Measurements from ENCODE around the gene B4GALNT4. TPM values are rescaled to one million over a fixed set of nuclear protein-coding genes. Genes with fewer than 3 reads are reported as not detected.
A peak's percentile ranks its signal among the peaks of the same experiment; 100 is the strongest.
"Not testable (repeated sequence)": the region's sequence is repeated elsewhere in the genome, so short reads cannot be mapped to it uniquely, and the experiment has no call there.

The B4GALNT4 gene
- polyA plus RNA-seq, 6 donors from 2014 or later, result not detected

- not testable (repeated sequence) for H3K4me3 Mint-ChIP-seq; DNase-seq; H3K27me3 Mint-ChIP-seq; H3K36me3 Mint-ChIP-seq; H3K27ac Mint-ChIP-seq; H3K4me1 Mint-ChIP-seq; ATAC-seq (ENCODE audit: low read depth in 2 of 2)
- peaks cover 0 to 16% (median 9%) of the 10 kb centered on the region in 7 donors for H3K9me3 Mint-ChIP-seq
These were observed 20.1 kb downstream of the B4GALNT4 start for GRCh38 chr11:389369-389768.

GRCh38 chr11:390175-390574, 20.9 kb downstream of the B4GALNT4 start:
- Mint-ChIP-seq H3K9me3 (peaks cover 0 to 16% (median 9%) of the 10 kb centered on the region in 7 donors), H3K27me3 (peaks cover 0 to 7% (median 0%) of the 10 kb centered on the region in 3 donors), H3K4me3 (no peak overlapping the region), H3K36me3 (peaks cover 0 to 7% of the 10 kb centered on the region in 2 donors), H3K27ac (no peak overlapping the region), H3K4me1 (no peaks in the 10 kb centered on the region)
- DNase-seq (no peak), ATAC-seq (ENCODE audit: low read depth in 2 of 2) (no peak)

DNA sequence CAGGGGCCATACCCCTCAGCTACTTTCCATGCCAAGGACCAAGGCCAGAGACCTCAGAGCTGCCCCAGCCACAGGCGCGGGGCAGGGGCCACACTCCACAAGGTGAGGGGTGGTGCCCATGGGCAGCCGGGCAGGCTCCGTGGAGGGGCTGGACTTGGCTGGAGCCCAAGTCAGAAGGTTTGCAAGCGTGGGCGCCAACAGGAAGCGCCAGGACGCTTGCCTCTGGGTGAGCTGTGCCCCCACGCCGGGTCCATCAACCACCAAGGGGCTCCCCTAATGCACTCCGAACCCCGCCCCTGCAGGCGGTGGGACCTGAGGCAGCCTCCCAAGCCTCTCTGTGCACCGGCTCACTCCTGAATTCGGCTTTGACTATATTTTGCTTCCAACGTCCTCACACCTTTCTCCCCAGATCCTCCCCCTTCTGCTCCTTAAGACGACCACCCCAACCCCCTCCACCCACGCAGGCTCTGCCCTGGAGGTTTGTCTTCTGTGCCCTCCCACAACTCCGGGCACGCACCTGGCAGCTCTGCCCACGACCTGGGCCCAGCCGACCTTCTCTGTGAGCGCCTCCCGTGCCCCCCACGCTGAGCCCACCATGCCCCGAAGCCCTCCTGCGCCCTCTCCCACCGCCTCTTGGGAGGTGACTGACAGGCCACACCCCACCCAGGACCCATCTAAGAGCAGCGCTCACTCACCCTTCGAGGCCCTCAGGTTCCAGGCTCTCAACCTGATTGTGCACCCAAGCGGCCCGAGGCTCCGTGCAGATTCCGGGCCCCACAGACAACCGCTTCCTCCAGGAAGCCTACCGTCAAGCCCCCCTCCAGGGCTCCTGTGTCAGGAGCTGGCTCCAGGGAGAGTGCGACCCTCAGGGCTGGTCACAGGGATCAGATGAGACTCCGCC, 22.1 kb downstream of the B4GALNT4 start:
- Mint-ChIP-seq H3K4me1 (no peaks in the 10 kb centered on the region), H3K36me3 (peaks cover 0 to 7% of the 10 kb centered on the region in 2 donors)

GRCh38 chr11:392102-392777, 22.9 kb downstream of the B4GALNT4 start:
- peaks cover 0 to 8% (median 2%) of the 10 kb centered on the region in 7 donors for H3K9me3 Mint-ChIP-seq
- DNase-seq, result no peak
- H3K27ac Mint-ChIP-seq, result no peak overlapping the region
- no peak for ATAC-seq (ENCODE audit: low read depth in 2 of 2)
- H3K36me3 Mint-ChIP-seq, result peaks cover 0 to 1% of the 10 kb centered on the region in 2 donors
- H3K4me1 Mint-ChIP-seq, result peaks cover 0 to under 1% (median 0%) of the 10 kb centered on the region in 3 donors
- H3K4me3 Mint-ChIP-seq, result no peak overlapping the region
- peaks cover 0 to 7% (median 0%) of the 10 kb centered on the region in 3 donors for H3K27me3 Mint-ChIP-seq

More for the DNA sequence above, 22.1 kb downstream of the B4GALNT4 start:
- H3K27ac Mint-ChIP-seq, result no peak overlapping the region
- ATAC-seq (ENCODE audit: low read depth in 2 of 2) (no peak), DNase-seq (no peak)
- H3K27me3 Mint-ChIP-seq, result peaks cover 0 to 7% (median 0%) of the 10 kb centered on the region in 3 donors
- peaks cover 0 to 16% (median 9%) of the 10 kb centered on the region in 7 donors for H3K9me3 Mint-ChIP-seq
- no peak overlapping the region for H3K4me3 Mint-ChIP-seq

GRCh38 chr11:393219-394033, 24.1 kb downstream of the B4GALNT4 start:
- H3K9me3 Mint-ChIP-seq, result peaks cover 0 to 4% (median 0%) of the 10 kb centered on the region in 7 donors
- H3K27me3 Mint-ChIP-seq, result no peaks in the 10 kb centered on the region
- no peak overlapping the region for H3K4me3 Mint-ChIP-seq
- no peak overlapping the region for H3K27ac Mint-ChIP-seq
- H3K4me1 Mint-ChIP-seq, result peaks cover 0 to 6% (median 4%) of the 10 kb centered on the region in 3 donors
- DNase-seq (no peak), ATAC-seq (ENCODE audit: low read depth in 2 of 2) (no peak)
- no peaks in the 10 kb centered on the region for H3K36me3 Mint-ChIP-seq

- no peak within 1 kb of the TSS for H3K4me3 Mint-ChIP-seq
- peaks cover 0 to 4% (median 0%) of the 10 kb centered on the region in 7 donors for H3K9me3 Mint-ChIP-seq
- peak within 1 kb of the TSS in 1 of 6 donors; percentile 85 for H3K27ac Mint-ChIP-seq
- peaks cover 0 to 9% (median 8%) of the 10 kb centered on the region in 3 donors for H3K4me1 Mint-ChIP-seq
- ATAC-seq (ENCODE audit: low read depth in 2 of 2) (no peak), DNase-seq (no peak)
- H3K27me3 Mint-ChIP-seq, result peaks cover 0 to 5% (median 4%) of the 10 kb centered on the region in 3 donors
- H3K36me3 Mint-ChIP-seq, result no peaks in the 10 kb centered on the region
These were observed 24.9 kb downstream of the B4GALNT4 start, which contains the start of gene PKP3 for GRCh38 chr11:394034-394857. Gene PKP3 (plus strand): TSS chr11:394209. CDS start chr11:394293, 84 bp downstream.

DNA sequence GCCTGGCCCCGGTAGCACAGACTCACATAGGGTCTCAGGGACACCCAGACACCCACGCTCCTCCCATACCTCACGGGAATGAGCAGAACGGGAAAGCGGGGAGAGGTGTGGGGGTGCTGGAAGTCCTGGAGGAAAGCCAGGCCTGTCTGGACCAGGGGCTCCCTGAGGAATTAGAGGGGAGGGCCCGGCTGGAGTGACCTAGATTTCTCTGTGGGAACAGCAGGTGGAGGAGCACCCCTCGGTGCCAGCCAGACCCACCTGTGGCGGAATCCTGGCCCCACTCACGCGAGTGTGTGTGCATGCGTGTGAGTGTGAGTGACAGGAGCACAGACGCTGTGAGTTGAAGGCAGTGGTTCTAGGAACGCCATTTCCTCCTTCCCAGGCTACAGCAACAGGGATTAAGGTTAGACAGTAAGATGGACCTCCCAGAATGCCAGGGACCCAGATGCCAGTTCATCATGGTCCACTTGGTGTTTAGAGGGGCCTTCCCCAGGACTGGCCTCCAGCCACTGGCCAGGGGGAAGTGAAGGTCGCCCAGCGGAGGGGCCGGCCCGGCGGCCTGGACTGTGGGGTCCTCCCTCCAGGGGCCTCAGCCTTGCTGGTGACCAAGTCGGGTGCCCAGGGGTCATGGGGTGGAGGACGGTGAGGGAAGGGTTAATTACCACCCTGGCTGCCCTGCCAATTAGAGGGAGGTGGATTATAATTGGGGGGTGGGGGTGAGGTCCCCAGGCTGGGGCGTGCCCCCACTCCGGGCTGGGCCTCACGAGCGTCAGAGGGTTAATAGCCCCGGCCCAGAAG, 25.8 kb downstream of the B4GALNT4 start:
- H3K4me1 Mint-ChIP-seq, result peaks cover 0 to 14% (median 12%) of the 10 kb centered on the region in 3 donors
- ATAC-seq (ENCODE audit: low read depth in 2 of 2), result no peak
- no peak for DNase-seq
- H3K36me3 Mint-ChIP-seq, result no peaks in the 10 kb centered on the region
- peak overlapping the region in 1 of 6 donors; percentile 85 for H3K27ac Mint-ChIP-seq
- H3K4me3 Mint-ChIP-seq, result no peak overlapping the region
- H3K27me3 Mint-ChIP-seq, result peaks cover 0 to 11% (median 11%) of the 10 kb centered on the region in 3 donors
- peaks cover 0 to 3% (median 0%) of the 10 kb centered on the region in 7 donors for H3K9me3 Mint-ChIP-seq

DNA sequence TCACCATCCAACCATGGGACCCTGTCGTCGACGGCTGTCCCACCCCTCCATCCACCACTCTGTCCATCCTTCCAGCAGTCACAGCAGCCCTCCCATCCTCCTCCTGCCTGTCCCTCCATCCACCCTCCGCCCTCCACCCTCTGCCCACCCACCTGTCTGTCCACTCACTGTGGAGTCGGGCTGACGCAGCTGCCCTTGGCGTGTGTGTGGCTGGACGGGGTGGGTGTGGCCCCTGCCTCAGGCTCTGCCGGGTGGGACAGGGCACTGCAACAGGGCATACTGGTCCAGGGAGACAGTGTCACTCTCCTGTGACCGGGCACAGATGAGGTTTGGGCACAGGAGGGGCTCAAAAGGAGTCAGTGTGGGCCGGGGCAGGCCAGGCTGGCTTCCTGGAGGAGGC, 26.6 kb downstream of the B4GALNT4 start:
- DNase-seq, result no peak
- peak overlapping the region in 5 of 8 donors; percentile 22 to 70 (median 63) for H3K4me3 Mint-ChIP-seq
- no peaks in the 10 kb centered on the region for H3K36me3 Mint-ChIP-seq
- peaks cover 0 to 1% (median 0%) of the 10 kb centered on the region in 7 donors for H3K9me3 Mint-ChIP-seq
- ATAC-seq (ENCODE audit: low read depth in 2 of 2), result no peak
- peaks cover 0 to 11% (median 11%) of the 10 kb centered on the region in 3 donors for H3K27me3 Mint-ChIP-seq
- H3K27ac Mint-ChIP-seq, result peak overlapping the region in 2 of 6 donors; percentile 61 to 63
- peaks cover 0 to 14% (median 12%) of the 10 kb centered on the region in 3 donors for H3K4me1 Mint-ChIP-seq

DNA sequence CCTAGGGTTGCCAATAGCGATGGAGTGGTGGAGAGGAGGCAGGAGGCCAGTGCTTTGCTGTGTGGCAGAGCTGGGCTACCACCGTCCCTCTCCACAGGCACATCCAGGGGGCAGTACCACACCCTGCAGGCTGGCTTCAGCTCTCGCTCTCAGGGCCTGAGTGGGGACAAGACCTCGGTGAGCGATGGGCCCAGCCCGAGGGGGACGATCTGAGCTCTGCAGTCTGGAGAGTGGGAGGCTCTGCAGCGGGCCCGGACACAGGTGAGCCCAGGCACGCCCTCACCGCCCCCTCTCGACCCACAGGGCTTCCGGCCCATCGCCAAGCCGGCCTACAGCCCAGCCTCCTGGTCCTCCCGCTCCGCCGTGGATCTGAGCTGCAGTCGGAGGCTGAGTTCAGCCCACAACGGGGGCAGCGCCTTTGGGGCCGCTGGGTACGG, 27.2 kb downstream of the B4GALNT4 start:
- H3K27ac Mint-ChIP-seq, result peak overlapping the region in 3 of 6 donors; percentile 24 to 29 (median 28)
- DNase-seq, result no peak
- peak; percentile 55 to 57 for ATAC-seq (ENCODE audit: low read depth in 2 of 2)
- H3K36me3 Mint-ChIP-seq, result no peaks in the 10 kb centered on the region
- H3K4me3 Mint-ChIP-seq, result peak overlapping the region in 5 of 8 donors; percentile 24 to 67 (median 63)
- H3K27me3 Mint-ChIP-seq, result peaks cover 0 to 11% (median 11%) of the 10 kb centered on the region in 3 donors
- H3K4me1 Mint-ChIP-seq, result peaks cover 0 to 14% (median 12%) of the 10 kb centered on the region in 3 donors
- H3K9me3 Mint-ChIP-seq, result peaks cover 0 to 1% (median 0%) of the 10 kb centered on the region in 7 donors

DNA sequence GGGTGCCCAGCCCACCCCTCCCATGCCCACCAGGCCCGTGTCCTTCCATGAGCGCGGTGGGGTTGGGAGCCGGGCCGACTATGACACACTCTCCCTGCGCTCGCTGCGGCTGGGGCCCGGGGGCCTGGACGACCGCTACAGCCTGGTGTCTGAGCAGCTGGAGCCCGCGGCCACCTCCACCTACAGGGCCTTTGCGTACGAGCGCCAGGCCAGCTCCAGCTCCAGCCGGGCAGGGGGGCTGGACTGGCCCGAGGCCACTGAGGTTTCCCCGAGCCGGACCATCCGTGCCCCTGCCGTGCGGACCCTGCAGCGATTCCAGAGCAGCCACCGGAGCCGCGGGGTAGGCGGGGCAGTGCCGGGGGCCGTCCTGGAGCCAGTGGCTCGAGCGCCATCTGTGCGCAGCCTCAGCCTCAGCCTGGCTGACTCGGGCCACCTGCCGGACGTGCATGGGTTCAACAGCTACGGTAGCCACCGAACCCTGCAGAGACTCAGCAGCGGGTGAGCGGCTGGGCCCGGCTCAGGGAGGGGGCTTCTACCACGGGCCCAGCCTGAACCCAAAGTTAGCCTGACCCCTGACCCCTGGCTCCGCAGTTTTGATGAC, 27.7 kb downstream of the B4GALNT4 start:
- Mint-ChIP-seq H3K4me1 (peaks cover 0 to 14% (median 12%) of the 10 kb centered on the region in 3 donors), H3K27ac (peak overlapping the region in 1 of 6 donors; percentile 29), H3K36me3 (no peaks in the 10 kb centered on the region), H3K4me3 (peak overlapping the region in 6 of 8 donors; percentile 29 to 73 (median 62)), H3K27me3 (peaks cover 0 to 11% (median 11%) of the 10 kb centered on the region in 3 donors), H3K9me3 (peaks cover 0 to 1% (median 0%) of the 10 kb centered on the region in 7 donors)
- peak; percentile 61 for DNase-seq
- peak; percentile 86 to 92 for ATAC-seq (ENCODE audit: low read depth in 2 of 2)

DNA sequence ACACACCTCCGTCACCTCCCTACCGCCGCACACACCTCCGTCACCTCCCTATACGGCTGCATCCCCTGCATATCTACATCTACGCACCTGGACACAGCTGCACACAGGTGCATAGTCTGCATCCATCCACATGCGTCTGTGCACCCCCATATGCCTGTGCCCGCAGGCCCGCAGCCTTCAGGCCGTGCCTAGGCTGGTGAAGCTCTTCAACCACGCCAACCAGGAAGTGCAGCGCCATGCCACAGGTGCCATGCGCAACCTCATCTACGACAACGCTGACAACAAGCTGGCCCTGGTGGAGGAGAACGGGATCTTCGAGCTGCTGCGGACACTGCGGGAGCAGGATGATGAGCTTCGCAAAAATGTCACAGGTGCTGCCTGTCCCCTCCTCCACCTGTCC, 29.5 kb downstream of the B4GALNT4 start:
- DNase-seq (no peak), ATAC-seq (ENCODE audit: low read depth in 2 of 2) (no peak)
- H3K4me1 Mint-ChIP-seq, result peaks cover 0 to 14% (median 12%) of the 10 kb centered on the region in 3 donors
- H3K36me3 Mint-ChIP-seq, result no peaks in the 10 kb centered on the region
- no peak overlapping the region for H3K27ac Mint-ChIP-seq
- H3K27me3 Mint-ChIP-seq, result peaks cover 0 to 14% (median 11%) of the 10 kb centered on the region in 3 donors
- peak overlapping the region in 1 of 8 donors; percentile 50 for H3K4me3 Mint-ChIP-seq
- H3K9me3 Mint-ChIP-seq, result peaks cover 0 to 1% (median 0%) of the 10 kb centered on the region in 7 donors

Measured in naive B cell (primary cell).